MCF 10A (cell line): ENCODE results near the gene PRSS21. TPM values are rescaled to one million over a fixed set of nuclear protein-coding genes. Genes with fewer than 3 reads are reported as not detected.

Experiments used
- BruUV-seq: library from RNA; stranded (reverse); fragments of 400-500 nt; replicated peaks from 2 replicates; lab custom pipeline; 2021; lab: Mats Ljungman, UMichigan
- CTCF ChIA-PET: fragments of 300-600 bp; sonication (Branson Sonifier 250); formaldehyde crosslinking; extraction: SDS; loops from one replicate; lab custom pipeline; 2021; ENCODE audit warnings: antibody characterized with exemption, inconsistent platforms; lab: Yijun Ruan, JAX
- POLR2A ChIA-PET: fragments of 300-600, 350-650 bp; sonication (Branson Sonifier 250); formaldehyde crosslinking; extraction: SDS; loops from one replicate; lab custom pipeline; 2020; ENCODE audit warnings: antibody characterized with exemption, inconsistent platforms; lab: Yijun Ruan, JAX
- DNase-seq: peaks from one replicate; pipeline ENCODE4 v3.0.0-alpha.2; 2018; ENCODE audit not compliant: unreplicated experiment
- H3K27ac Mint-ChIP-seq: one replicate; pipeline ENCODE4 v1.8.0; 2022; ENCODE audit warnings: mild to moderate bottlenecking, low read depth, mixed read lengths; ENCODE audit not compliant: unreplicated experiment
- H3K27me3 Mint-ChIP-seq: one replicate; pipeline ENCODE4 v1.8.0; 2022; ENCODE audit warnings: mixed read lengths; ENCODE audit not compliant: insufficient read depth, unreplicated experiment
- H3K36me3 Mint-ChIP-seq: one replicate; pipeline ENCODE4 v1.8.0; 2022; ENCODE audit warnings: mild to moderate bottlenecking, moderate library complexity, mixed read lengths; ENCODE audit not compliant: insufficient read depth, unreplicated experiment
- H3K4me1 Mint-ChIP-seq: one replicate; pipeline ENCODE4 v1.8.0; 2022; ENCODE audit warnings: mixed read lengths; ENCODE audit not compliant: insufficient read depth, unreplicated experiment
- H3K4me3 Mint-ChIP-seq: one replicate; pipeline ENCODE4 v1.8.0; 2022; ENCODE audit warnings: mild to moderate bottlenecking, moderate library complexity, mixed read lengths; ENCODE audit not compliant: unreplicated experiment
- H3K9me3 Mint-ChIP-seq: one replicate; pipeline ENCODE4 v1.8.0; 2022; ENCODE audit warnings: mixed read lengths; ENCODE audit not compliant: unreplicated experiment
- CTCF ChIP-seq: fragments of 200-600 bp; IDR thresholded peaks from one replicate; pipeline ENCODE4 v1.8.0; 2022; ENCODE audit warnings: antibody characterized with exemption, mild to moderate bottlenecking; ENCODE audit not compliant: unreplicated experiment
- intact Hi-C: fragments of 100-400 bp; cut with micrococcal nuclease; formaldehyde crosslinking; loops from 2 replicates; pipeline ENCODE4 v1.14.1; 2022
- total RNA-seq: library from RNA; stranded (reverse); gene quantifications from 2 replicates; pipeline ENCODE4 v1.2.3, GENCODE V29; 2022

PRSS21 gene
- total RNA-seq, 1 experiment from 2014 or later = 16.4 TPM

GRCh38 chr16:2814551-2815298, 2.3 kb upstream of the PRSS21 start:
- H3K27me3 Mint-ChIP-seq = peaks cover 9% of the 10 kb centered on the region
- H3K36me3 Mint-ChIP-seq = peaks cover 5% of the 10 kb centered on the region
- no peaks in the 10 kb centered on the region for H3K9me3 Mint-ChIP-seq
- ChIA-PET POLR2A (no interaction called here), CTCF (no interaction called here)
- H3K27ac Mint-ChIP-seq = no peak overlapping the region
- H3K4me1 Mint-ChIP-seq = no peaks in the 10 kb centered on the region
- intact Hi-C loops = no loop called here
- TF ChIP-seq CTCF = no peak
- no peak overlapping the region for H3K4me3 Mint-ChIP-seq
- no peak for DNase-seq
- no TSS peak for BruUV-seq

GRCh38 chr16:2815299-2815771, 1.7 kb upstream of the PRSS21 start:
- POLR2A ChIA-PET = no interaction called here
- H3K36me3 Mint-ChIP-seq = peaks cover 5% of the 10 kb centered on the region
- DNase-seq = no peak
- H3K4me3 Mint-ChIP-seq = no peak overlapping the region
- no peaks in the 10 kb centered on the region for H3K4me1 Mint-ChIP-seq
- BruUV-seq = no TSS peak
- no peak for TF ChIP-seq CTCF
- H3K27ac Mint-ChIP-seq = no peak overlapping the region
- no peaks in the 10 kb centered on the region for H3K9me3 Mint-ChIP-seq
- peaks cover 3% of the 10 kb centered on the region for H3K27me3 Mint-ChIP-seq
- intact Hi-C loops = no loop called here
- CTCF ChIA-PET = interaction anchor here (0.6 kb wide), 1 partner anchor 1663 kb away, joined by 3 read pairs; no protein-coding TSS in a partner anchor

GRCh38 chr16:2817340-2818271, 569 bp downstream of the PRSS21 start:
- intact Hi-C loops = loop anchor here (2.0 kb wide), 1 partner anchor 51 kb away; no protein-coding TSS in a partner anchor
- Mint-ChIP-seq H3K36me3 (peaks cover 5% of the 10 kb centered on the region), H3K4me3 (peak overlapping the region; percentile 64), H3K9me3 (no peaks in the 10 kb centered on the region), H3K27ac (peak overlapping the region; percentile 35), H3K27me3 (no peaks in the 10 kb centered on the region), H3K4me1 (no peaks in the 10 kb centered on the region)
- BruUV-seq = no TSS peak
- ChIA-PET POLR2A (no interaction called here), CTCF (no interaction called here)
- no peak for DNase-seq
- TF ChIP-seq CTCF = no peak
